ENCODE measurements around the gene ZNF468.
"Not testable (repeated sequence)": the region's sequence is repeated elsewhere in the genome, so short reads cannot be mapped to it uniquely, and the experiment has no call there.

ZNF468 gene
- 17.4 to 48.2 reads per million in 2 donors for total RNA-seq

GRCh38 chr19:52857378-52858191, at the start of gene ZNF468:
Gene ZNF468 (minus strand): TSS chr19:52857619. CDS start chr19:52854272, 3,347 bp downstream.
- DNase-seq: peak; percentile 56

GRCh38 chr19:52904052-52904780, 46.8 kb upstream of the ZNF468 start:
- DNase-seq: not testable (repeated sequence)

GRCh38 chr19:52901842-52902241, 44.4 kb upstream of the ZNF468 start:
- no peak for DNase-seq

DNA sequence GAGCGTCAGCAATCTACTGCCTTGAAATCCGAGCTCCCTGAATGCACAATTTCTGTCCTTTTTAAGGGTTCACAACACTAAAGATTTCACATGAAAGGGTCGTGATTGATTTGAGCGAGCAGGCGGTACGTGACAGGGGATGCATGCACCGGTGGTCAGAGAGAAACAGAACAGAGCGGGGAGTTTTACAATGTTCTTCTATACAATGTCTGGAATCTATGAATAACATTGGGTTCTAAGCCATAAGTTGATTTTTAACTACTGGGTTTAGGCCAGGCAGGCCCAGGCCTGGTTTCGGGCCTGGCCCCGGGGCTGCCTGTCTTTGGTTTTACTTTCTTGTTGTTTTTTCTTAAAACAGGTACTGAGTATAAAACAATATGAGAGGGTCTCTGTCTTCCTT, 41.2 kb upstream of the ZNF468 start:
- DNase-seq: not testable (repeated sequence)

DNA sequence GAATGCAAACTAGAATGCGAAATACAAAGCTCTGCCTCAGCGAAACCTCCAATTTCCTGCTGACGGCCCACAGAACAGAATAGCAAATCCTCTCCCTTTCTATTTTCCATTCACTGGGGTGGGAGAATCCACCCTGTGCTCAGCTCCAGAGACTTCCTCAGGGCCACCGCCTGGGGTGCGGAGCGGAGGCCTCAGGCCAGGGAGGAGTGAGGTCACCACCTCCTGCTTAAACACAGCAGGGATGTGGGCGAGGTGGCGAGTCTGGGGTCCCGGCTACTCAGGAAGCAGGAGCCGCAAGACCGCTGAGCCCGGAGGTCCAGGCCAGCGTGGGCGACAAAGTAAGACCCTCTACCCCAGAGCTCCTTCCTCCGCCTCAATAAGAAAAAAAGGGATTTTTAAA, 40.7 kb upstream of the ZNF468 start:
- DNase-seq: no peak

GRCh38 chr19:52897138-52897935, 39.9 kb upstream of the ZNF468 start, which contains the start of gene ZNF320:
Gene ZNF320 (minus strand): TSS chr19:52897635. CDS start chr19:52890255, 7,380 bp downstream.
- DNase-seq: peak; percentile 85

DNA sequence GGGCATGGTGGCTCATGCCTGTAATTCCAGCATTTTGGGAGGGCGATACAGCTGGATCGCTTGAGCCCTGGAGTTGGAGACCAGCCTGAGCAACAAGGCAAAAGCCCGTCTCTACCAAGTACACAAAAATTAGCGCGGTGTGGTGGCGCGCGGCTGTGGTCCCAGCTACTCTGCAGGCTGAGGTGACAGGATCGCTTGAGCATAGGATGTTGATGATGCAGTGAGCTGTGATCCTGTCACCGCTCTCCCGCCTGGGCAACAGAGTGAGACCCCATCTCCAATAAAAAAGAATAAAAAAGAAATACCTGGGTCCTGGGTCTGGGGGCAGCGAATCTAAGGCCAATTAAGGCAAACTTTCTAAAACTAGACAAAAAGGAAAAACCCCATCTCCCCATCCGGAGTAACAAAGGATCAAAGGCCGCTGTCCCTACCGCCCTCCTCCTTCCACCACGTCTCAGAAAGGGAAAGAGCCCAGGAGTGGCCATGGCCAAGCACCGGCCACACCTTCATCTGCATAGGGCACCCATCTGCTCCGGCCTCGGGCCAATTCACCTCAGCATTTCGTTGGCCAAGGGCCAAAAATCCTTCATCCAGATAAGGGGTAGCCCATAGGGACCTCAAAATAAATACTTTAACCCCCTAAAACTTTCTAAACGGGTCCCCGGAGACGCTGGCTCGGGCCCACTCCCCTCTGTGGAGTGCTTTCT, 39.2 kb upstream of the ZNF468 start:
- DNase-seq: no peak

- DNase-seq: no peak
These were observed 33.9 kb upstream of the ZNF468 start for GRCh38 chr19:52891336-52891735.

GRCh38 chr19:52889931-52890330, 32.5 kb upstream of the ZNF468 start:
- no peak for DNase-seq

DNA sequence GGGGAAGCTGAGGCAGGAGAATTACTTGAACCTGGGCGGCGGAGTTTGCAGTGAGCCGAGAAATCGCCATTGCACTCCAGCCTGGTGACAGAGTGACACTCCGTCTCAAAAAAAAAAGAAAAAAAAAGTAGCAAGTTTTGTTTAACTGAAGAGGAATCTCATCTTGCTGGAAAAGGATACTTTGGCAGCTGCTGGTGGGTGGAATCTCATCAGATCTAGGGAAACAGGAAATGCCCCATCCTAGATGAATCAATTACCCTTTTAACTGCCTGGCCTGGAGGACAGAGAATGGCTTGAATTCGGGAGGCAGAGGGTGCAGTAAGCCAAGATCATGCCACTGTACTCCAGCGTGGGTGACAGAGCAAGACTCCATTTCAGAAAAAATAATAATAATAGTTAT, 31.7 kb upstream of the ZNF468 start:
- no peak for DNase-seq

- no peak for DNase-seq
These were observed 23.5 kb upstream of the ZNF468 start for GRCh38 chr19:52880895-52881389.

DNA sequence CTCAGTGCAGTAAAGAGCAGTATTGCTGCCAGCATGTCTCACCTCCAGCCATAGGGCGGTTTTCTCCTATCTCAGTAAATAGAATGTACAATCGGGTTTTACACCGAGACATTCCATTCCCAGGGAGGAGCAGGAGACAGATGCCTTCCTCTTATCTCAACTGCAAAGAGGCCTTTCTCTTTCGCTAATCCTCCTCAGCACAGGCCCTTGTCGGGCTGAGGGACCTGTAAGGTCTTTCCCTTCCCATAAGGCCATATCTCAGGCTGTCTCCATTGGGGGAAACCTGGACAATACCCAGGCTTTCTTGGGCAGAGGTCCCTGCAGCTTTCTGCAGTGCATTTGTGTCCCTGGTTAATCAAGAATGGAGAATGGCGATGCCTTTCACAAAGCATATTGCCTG, 15.6 kb upstream of the ZNF468 start:
- not testable (repeated sequence) for DNase-seq

- no peak for DNase-seq
These were observed 14.0 kb upstream of the ZNF468 start for GRCh38 chr19:52871466-52871865.

GRCh38 chr19:52868031-52868430, 10.6 kb upstream of the ZNF468 start:
- DNase-seq: not testable (repeated sequence)

DNA sequence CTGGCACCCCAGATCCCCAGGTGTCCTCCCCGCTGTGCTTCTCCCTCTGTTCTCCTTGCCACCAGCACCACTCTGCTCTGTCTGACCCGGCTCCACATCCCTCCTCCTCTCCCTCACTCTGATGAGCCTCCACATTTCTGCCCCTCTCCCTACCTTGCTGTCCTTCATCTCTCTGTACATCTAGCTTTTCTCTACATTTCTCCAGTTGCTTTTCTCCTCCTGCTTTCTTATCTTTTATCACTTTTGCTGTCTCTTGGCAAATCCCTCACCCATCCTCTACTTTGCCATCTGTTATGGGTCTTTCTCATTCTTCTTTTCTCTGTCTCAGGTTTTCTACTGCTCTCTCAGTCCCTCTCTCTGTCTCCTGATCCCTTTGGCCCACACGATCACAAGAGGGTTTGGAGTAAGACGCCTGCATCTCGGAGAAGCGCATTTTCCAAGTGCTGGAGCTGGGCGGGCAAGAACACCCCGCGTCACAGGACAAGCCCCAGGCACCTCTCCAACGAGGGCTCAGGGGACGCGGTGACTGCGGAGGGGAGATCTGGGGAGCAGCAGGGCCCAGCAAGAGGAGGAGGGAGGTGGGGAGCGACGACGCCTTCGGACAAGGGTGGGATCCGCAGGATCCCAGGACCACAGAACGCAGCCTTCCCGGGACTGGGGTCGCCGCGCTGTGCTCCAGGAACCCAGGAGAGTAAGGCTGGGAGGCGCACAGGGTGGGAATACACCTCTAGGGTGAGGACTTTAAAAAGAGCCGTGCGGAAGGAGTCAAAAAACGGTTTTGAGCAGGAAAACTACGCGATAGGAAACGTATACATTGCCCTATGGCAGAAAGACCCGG, 660 bp downstream of the ZNF468 start:
- DNase-seq: not testable (repeated sequence)

- DNase-seq: not testable (repeated sequence)
These were observed 10.1 kb downstream of the ZNF468 start for GRCh38 chr19:52847352-52847751.

DNA sequence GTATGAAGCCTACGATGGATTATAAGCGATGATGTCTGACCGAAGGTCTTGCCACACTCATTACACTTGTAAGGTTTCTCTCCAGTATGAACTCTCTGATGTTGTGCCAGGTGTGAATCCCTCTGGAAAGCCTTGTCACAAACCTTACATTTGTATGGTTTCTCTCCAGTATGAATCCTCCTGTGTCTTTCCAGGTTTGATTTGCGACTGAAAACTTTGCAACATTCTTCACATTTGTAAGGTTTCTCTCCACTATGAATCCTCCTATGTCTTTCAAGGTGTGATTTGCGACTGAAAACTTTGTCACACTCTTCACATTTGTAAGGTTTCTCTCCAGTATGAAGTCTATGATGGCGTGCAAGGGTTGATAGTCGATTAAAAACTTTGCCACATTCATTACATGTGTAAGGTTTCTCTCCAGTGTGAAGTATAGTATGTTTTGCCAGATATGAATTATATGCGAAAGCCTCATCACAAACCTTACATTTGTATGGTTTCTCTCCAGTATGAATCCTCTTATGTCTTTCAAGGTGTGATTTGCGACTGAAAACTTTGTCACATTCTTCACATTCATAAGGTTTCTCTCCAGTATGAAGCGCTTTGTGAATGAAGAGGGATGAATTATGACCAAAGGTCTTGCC, 16.5 kb downstream of the ZNF468 start:
- not testable (repeated sequence) for DNase-seq

GRCh38 chr19:52834289-52834688, 23.1 kb downstream of the ZNF468 start:
- DNase-seq: not testable (repeated sequence)

DNA sequence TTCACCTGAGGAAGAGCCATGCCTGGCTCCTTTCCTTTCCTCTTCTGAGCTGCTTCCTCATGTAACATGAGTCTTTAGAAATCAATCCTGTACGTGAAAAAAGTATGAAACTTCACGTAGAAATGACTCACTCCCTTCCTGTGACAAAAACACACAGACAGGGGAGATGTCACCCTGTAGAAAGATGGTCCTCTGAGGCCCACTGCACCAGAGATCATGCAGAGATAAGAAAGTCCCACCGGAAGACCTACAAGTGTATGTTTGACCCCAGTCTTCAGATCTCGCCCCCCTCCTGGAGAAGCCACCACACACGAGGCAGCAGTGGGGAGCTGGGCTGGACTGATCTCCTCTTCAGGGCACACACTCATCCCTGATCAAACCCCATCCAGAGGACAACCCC, 23.9 kb downstream of the ZNF468 start:
- DNase-seq: not testable (repeated sequence)

DNA sequence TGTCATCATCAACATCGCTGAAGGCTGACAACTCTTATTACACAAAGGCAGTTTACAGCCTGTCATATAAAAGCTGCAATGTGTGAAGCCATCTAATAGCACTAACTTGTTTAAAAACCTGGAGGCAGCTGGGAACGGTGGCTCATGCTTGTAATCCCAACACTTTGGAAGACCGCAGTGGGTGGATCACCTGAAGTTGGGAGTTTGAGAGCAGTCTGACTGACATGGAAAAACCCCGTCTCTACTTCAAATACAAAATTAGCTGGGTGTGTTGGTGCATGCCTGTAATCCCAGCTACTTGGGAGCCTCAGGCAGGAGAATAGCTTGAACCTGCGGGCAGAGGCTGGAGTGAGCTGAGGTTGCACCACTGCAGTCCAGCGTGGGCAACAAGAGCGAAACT, 27.6 kb downstream of the ZNF468 start:
- DNase-seq: not testable (repeated sequence)

- no peak for DNase-seq
These were observed 31.7 kb downstream of the ZNF468 start for GRCh38 chr19:52825765-52826164.
